HCT116 (cell line): Measurements from ENCODE around the gene MOAP1. TPM values are rescaled to one million over a fixed set of nuclear protein-coding genes. Genes with fewer than 3 reads are reported as not detected.

Experiments
- ATAC-seq: fragments of 200-7000 bp; cut with Tn5 transposase; 2 replicates; pipeline ENCODE4 v1.9.1; 2020; ENCODE audit warnings: mild to moderate bottlenecking, moderate library complexity
- BruUV-seq: library from RNA; stranded (reverse); fragments of 400-500 nt; replicated peaks from 2 replicates; lab custom pipeline; 2021; lab: Mats Ljungman, UMichigan
- CTCF ChIA-PET: fragments of 300-600 bp; sonication (Branson Sonifier 250); formaldehyde crosslinking; loops from one replicate; lab custom pipeline; 2021; ENCODE audit warnings: antibody characterized with exemption; lab: Charles Lee
- POLR2A ChIA-PET: fragments of 300-600, 350-600 bp; sonication (Branson Sonifier 250); formaldehyde crosslinking; loops from one replicate; lab custom pipeline; 2021; ENCODE audit warnings: antibody characterized with exemption; lab: Charles Lee
- RAD21 ChIA-PET, 2 experiments: fragments of 300-600 bp; sonication (Branson Sonifier 250); formaldehyde crosslinking; loops; one replicate each; lab custom pipeline; 2023; ENCODE audit warnings: low total read pairs in 2 of 2; ENCODE audit not compliant: uncharacterized antibody in 2 of 2, unreplicated experiment in 2 of 2, low non-redundant PET in 1 of 2; lab: Charles Lee
- DNase-seq: peaks from one replicate; pipeline ENCODE4 v3.0.0-alpha.2; 2010; ENCODE audit warnings: low read depth, low spot score
- H2AFZ ChIP-seq: fragments of 200-600 bp; shearing (Covaris generic), sonication (generic); 2 replicates; pipeline ENCODE4 v1.6.1; 2017; ENCODE audit warnings: low read depth, mixed run types, mixed read lengths, antibody characterized with exemption, low read length; ENCODE audit not compliant: poor library complexity, severe bottlenecking
- H3K27ac ChIP-seq: 2 replicates; pipeline ENCODE4 v1.5.1; 2012; ENCODE audit warnings: low read depth, low read length
- H3K27me3 ChIP-seq: fragments of 200-600 bp; sonication (generic); 2 replicates; pipeline ENCODE4 v1.6.1; 2016; ENCODE audit warnings: mixed run types, low read length, mixed read lengths; ENCODE audit not compliant: insufficient read depth
- H3K36me3 ChIP-seq, 2 experiments: fragments of 200-500 bp in 1 of 2; fragments of 200-600 bp in 1 of 2; sonication (Bioruptor generic) in 1 of 2; sonication (generic) in 1 of 2; 2 replicates each; pipeline versions ENCODE4 v1.5.1 to v1.6.1; 2014 to 2016; ENCODE audit warnings: low read length in 2 of 2, inconsistent platforms in 1 of 2, mixed read lengths in 1 of 2, mixed run types in 1 of 2; ENCODE audit not compliant: insufficient read depth in 2 of 2, control insufficient read depth in 1 of 2
- H3K4me1 ChIP-seq, 2 experiments: fragments of 200-600 bp in 1 of 2; sonication (generic) in 1 of 2; 2 replicates each; pipeline versions ENCODE4 v1.5.1 to v1.6.1; 2012 to 2017; ENCODE audit warnings: low read length in 2 of 2, inconsistent platforms in 1 of 2, mild to moderate bottlenecking in 1 of 2, mixed read lengths in 1 of 2, mixed run types in 1 of 2, moderate library complexity in 1 of 2; ENCODE audit not compliant: insufficient read depth in 2 of 2, control insufficient read depth in 1 of 2
- H3K4me2 ChIP-seq: fragments of 200-600 bp; sonication (generic); 2 replicates; pipeline ENCODE4 v1.6.1; 2017; ENCODE audit warnings: mixed run types, low read length, mixed read lengths
- H3K4me3 ChIP-seq, 2 experiments: fragments of 200-600 bp in 1 of 2; sonication (generic) in 1 of 2; replicated peaks in 1 of 2; 2 replicates each; pipeline ENCODE4 v1.5.1; 2011 to 2016; ENCODE audit warnings: low read length in 2 of 2, control low read depth in 1 of 2, low read depth in 1 of 2, mild to moderate bottlenecking in 1 of 2, mixed read lengths in 1 of 2, mixed run types in 1 of 2
- H3K79me2 ChIP-seq: fragments of 200-600 bp; sonication (generic); 2 replicates; pipeline ENCODE4 v1.6.1; 2017; ENCODE audit warnings: mild to moderate bottlenecking, mixed run types, low read length, moderate library complexity, mixed read lengths; ENCODE audit not compliant: insufficient read depth
- H3K9ac ChIP-seq: fragments of 200-600 bp; sonication (generic); 2 replicates; pipeline ENCODE4 v1.6.1; 2016; ENCODE audit warnings: low read length, mixed read lengths
- H3K9me2 ChIP-seq: fragments of 200-600 bp; sonication (generic), shearing (Covaris generic); 2 replicates; pipeline ENCODE4 v1.6.1; 2017; ENCODE audit warnings: mixed run types, mild to moderate bottlenecking, moderate library complexity; ENCODE audit not compliant: insufficient read depth
- H3K9me3 ChIP-seq, 2 experiments: fragments of 200-500 bp in 1 of 2; fragments of 200-600 bp in 1 of 2; sonication (Bioruptor generic) in 1 of 2; sonication (generic) in 1 of 2; 2 replicates each; pipeline ENCODE4 v1.6.1; 2014 to 2017; ENCODE audit warnings: low read length in 2 of 2, mixed read lengths in 2 of 2, inconsistent platforms in 1 of 2, low read depth in 1 of 2, mild to moderate bottlenecking in 1 of 2, mixed run types in 1 of 2, moderate library complexity in 1 of 2; ENCODE audit not compliant: control insufficient read depth in 1 of 2, insufficient read depth in 1 of 2
- H4K20me1 ChIP-seq: fragments of 200-600 bp; sonication (generic), shearing (Covaris generic); 2 replicates; pipeline ENCODE4 v1.6.1; 2017; ENCODE audit warnings: mixed run types, mild to moderate bottlenecking, moderate library complexity; ENCODE audit not compliant: insufficient read depth
- CBX3 ChIP-seq: IDR thresholded peaks from 2 replicates; pipeline ENCODE4 v1.6.1; 2012; ENCODE audit warnings: low read depth
- CEBPB ChIP-seq: IDR thresholded peaks from 2 replicates; pipeline ENCODE4 v1.6.1; 2012; ENCODE audit warnings: low read depth
- JUND ChIP-seq: IDR thresholded peaks from 2 replicates; pipeline ENCODE4 v1.6.1; 2012
- POLR2A ChIP-seq: IDR thresholded peaks from 2 replicates; pipeline ENCODE4 v1.7.0; 2011; ENCODE audit warnings: borderline replicate concordance; ENCODE audit not compliant: insufficient read depth, insufficient read length; ENCODE audit errors: extremely low read depth
- RAD21 ChIP-seq: IDR thresholded peaks from 2 replicates; pipeline ENCODE4 v1.6.1; 2012; ENCODE audit warnings: low read depth, mild to moderate bottlenecking
- SP1 ChIP-seq: IDR thresholded peaks from 2 replicates; pipeline ENCODE4 v1.6.1; 2012; ENCODE audit warnings: low read depth
- SRF ChIP-seq: IDR thresholded peaks from 2 replicates; pipeline ENCODE4 v1.6.1; 2012; ENCODE audit warnings: low read depth
- YY1 ChIP-seq: IDR thresholded peaks from 2 replicates; pipeline ENCODE4 v1.6.1; 2011; ENCODE audit warnings: low read length, low read depth, moderate library complexity, mild to moderate bottlenecking; ENCODE audit not compliant: insufficient replicate concordance; ENCODE audit errors: extremely low read depth
- ZFX ChIP-seq: fragments of 450-650 bp; IDR thresholded peaks from 2 replicates; pipeline ENCODE4 v1.6.1; 2017
- ZNF274 ChIP-seq: fragments of 200-500 bp; sonication (Bioruptor generic); IDR thresholded peaks from 2 replicates; pipeline ENCODE4 v1.6.1; 2014; ENCODE audit warnings: mild to moderate bottlenecking, low read depth, low read length, inconsistent platforms
- intact Hi-C: fragments of 100-400 bp; cut with micrococcal nuclease; formaldehyde crosslinking; loops from 2 replicates; pipeline ENCODE4 v1.10.0; 2022
- total RNA-seq: library from RNA; stranded (reverse); gene quantifications from one replicate; pipeline ENCODE4 v1.2.1, GENCODE V29; 2021; ENCODE audit not compliant: unreplicated experiment
- TF ChIP-seq, protein P1 (sequence below), 3 experiments: fragments of 200-600 bp in 1 of 3; sonication (generic) in 1 of 3; IDR thresholded peaks in 2 of 3; conservative IDR thresholded peaks in 1 of 3; 2 replicates each; pipeline ENCODE4 v1.5.1; 2012 to 2017; ENCODE audit warnings: low read depth in 2 of 3, low read length in 2 of 3, antibody characterized with exemption in 1 of 3, borderline replicate concordance in 1 of 3, control low read depth in 1 of 3, mild to moderate bottlenecking in 1 of 3, mixed read lengths in 1 of 3, mixed run types in 1 of 3, moderate library complexity in 1 of 3; ENCODE audit not compliant: insufficient read depth in 1 of 3
- TF ChIP-seq, protein P2 (sequence below): IDR thresholded peaks from 2 replicates; pipeline ENCODE4 v1.6.1; 2012
- TF ChIP-seq, protein P3 (sequence below): IDR thresholded peaks from 2 replicates; pipeline ENCODE4 v1.6.1; 2012; ENCODE audit warnings: low read depth

MOAP1 gene
- total RNA-seq, 1 experiment from 2014 or later: 14.2 TPM

DNA sequence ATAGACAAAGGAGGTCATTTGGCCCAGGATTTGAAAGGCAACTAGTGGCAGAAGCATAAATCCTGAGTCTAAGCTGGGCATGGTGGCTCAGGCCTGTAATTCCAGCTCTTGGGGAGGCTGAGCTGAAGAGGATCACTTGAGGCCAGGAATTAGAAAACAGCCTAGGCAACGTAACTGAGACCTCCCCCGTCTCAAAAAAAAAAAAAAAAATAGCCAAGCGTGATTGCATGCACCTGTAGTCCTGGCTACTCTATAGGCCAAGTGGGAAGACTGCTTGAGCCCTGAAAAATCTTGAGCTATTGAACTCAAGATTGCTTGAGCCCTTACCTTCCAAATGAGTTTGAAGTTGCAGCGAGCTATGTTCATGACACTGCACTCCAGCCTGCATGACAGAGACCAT, 14.3 kb upstream of the MOAP1 start:
- TF ChIP-seq CEBPB (no peak), JUND (no peak), CBX3 (no peak), RAD21 (no peak)
- TF ChIP-seq, protein P1, sequence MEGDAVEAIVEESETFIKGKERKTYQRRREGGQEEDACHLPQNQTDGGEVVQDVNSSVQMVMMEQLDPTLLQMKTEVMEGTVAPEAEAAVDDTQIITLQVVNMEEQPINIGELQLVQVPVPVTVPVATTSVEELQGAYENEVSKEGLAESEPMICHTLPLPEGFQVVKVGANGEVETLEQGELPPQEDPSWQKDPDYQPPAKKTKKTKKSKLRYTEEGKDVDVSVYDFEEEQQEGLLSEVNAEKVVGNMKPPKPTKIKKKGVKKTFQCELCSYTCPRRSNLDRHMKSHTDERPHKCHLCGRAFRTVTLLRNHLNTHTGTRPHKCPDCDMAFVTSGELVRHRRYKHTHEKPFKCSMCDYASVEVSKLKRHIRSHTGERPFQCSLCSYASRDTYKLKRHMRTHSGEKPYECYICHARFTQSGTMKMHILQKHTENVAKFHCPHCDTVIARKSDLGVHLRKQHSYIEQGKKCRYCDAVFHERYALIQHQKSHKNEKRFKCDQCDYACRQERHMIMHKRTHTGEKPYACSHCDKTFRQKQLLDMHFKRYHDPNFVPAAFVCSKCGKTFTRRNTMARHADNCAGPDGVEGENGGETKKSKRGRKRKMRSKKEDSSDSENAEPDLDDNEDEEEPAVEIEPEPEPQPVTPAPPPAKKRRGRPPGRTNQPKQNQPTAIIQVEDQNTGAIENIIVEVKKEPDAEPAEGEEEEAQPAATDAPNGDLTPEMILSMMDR (IDR thresholded peaks at IDR 0.05 in 2 of 3, conservative IDR thresholded peaks at IDR 0.05 in 1 of 3; ENCODE audit: borderline replicate concordance in 1 of 3, insufficient read depth in 1 of 3, low read depth in 2 of 3, low read length in 2 of 3): no peak
- no peak for ATAC-seq
- Histone ChIP-seq H3K4me2 (no peak overlapping the region), H3K9me3 (no peaks in the 10 kb centered on the region), H2AFZ (no peak overlapping the region), H3K9ac (no peak overlapping the region), H3K27ac (no peak overlapping the region), H4K20me1 (no peaks in the 10 kb centered on the region), H3K79me2 (peaks cover 16% of the 10 kb centered on the region), H3K9me2 (no peaks in the 10 kb centered on the region), H3K4me1 (peaks cover 0 to 11% of the 10 kb centered on the region in 2 experiments; a peak in 2 of 4 replicates), H3K4me3 (no peak overlapping the region), H3K36me3 (no peaks in the 10 kb centered on the region), H3K27me3 (no peaks in the 10 kb centered on the region)
- no TSS peak for BruUV-seq
- intact Hi-C loops: no loop called here
- RAD21 ChIA-PET: no interaction called here
- POLR2A ChIA-PET: no interaction called here
- CTCF ChIA-PET: interaction anchor here (1.2 kb wide), 2 partner anchors 9 to 86 kb away, joined by 3 to 6 read pairs; no protein-coding TSS in a partner anchor
- DNase-seq: no peak

DNA sequence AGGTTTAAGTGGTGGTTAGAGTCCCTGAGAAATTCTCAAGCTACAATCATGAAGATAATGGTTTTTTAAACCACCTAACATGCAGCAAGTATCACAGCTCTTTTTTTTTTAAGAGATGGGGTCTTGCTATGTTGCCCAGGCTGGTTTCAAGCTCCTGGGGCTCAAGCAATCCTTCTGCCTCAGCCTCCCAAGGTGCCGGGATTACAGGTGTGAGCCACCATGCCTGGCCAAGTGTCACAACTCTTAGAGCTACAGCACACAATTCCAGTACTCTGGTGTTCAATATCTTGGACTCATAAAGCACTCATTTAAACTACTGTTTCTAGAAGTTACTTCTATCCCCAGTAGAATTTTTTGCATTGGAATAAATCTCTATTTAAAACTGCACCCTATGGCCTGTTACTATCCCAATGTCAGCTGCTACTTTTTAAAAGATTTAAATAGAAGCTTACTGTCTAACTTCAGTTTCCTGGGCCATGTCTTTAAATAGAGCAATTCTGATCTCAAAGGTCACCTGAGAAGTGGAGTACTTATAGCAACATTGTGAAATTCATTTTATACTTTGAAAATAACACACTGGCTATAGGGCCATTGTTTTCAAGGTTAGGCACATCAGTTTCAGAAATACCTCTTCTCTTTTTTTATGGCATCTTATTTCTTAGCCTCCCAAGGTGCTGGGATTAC, 10.8 kb upstream of the MOAP1 start:
- H3K4me3 ChIP-seq: no peak overlapping the region
- BruUV-seq: no TSS peak
- H4K20me1 ChIP-seq: no peaks in the 10 kb centered on the region
- 0 out of 4 replicates have a peak, but pooled peaks cover 0 to 3% of the 10 kb centered on the region in 2 experiments for H3K36me3 ChIP-seq
- no peak overlapping the region for H3K27ac ChIP-seq
- no peak overlapping the region for H3K9ac ChIP-seq
- H3K79me2 ChIP-seq: no peaks in the 10 kb centered on the region
- intact Hi-C loops: no loop called here
- H2AFZ ChIP-seq: no peak overlapping the region
- no peaks in the 10 kb centered on the region for H3K9me3 ChIP-seq
- CTCF ChIA-PET: interaction anchor here (1.0 to 1.1 kb wide), 2 partner anchors 12 to 63 kb away, joined by 3 read pairs; no protein-coding TSS in a partner anchor
- ATAC-seq: no peak
- no peak overlapping the region for H3K4me2 ChIP-seq
- DNase-seq: no peak
- no peaks in the 10 kb centered on the region for H3K9me2 ChIP-seq
- RAD21 ChIA-PET: no interaction called here
- POLR2A ChIA-PET: interaction anchor here (1.4 kb wide), 1 partner anchor 11 kb away, joined by 3 read pairs; the partner anchor contains the start of genes GON7 and UBR7
- no peaks in the 10 kb centered on the region for H3K4me1 ChIP-seq
- no peaks in the 10 kb centered on the region for H3K27me3 ChIP-seq
- TF ChIP-seq SRF: no peak
- TF ChIP-seq ZFX: no peak
- TF ChIP-seq, protein P2, sequence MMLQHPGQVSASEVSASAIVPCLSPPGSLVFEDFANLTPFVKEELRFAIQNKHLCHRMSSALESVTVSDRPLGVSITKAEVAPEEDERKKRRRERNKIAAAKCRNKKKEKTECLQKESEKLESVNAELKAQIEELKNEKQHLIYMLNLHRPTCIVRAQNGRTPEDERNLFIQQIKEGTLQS: no peak
- no peak for TF ChIP-seq POLR2A
- TF ChIP-seq ZNF274: no peak
- TF ChIP-seq YY1: no peak
- TF ChIP-seq SP1: no peak
- no peak for TF ChIP-seq RAD21
- TF ChIP-seq, protein P3, sequence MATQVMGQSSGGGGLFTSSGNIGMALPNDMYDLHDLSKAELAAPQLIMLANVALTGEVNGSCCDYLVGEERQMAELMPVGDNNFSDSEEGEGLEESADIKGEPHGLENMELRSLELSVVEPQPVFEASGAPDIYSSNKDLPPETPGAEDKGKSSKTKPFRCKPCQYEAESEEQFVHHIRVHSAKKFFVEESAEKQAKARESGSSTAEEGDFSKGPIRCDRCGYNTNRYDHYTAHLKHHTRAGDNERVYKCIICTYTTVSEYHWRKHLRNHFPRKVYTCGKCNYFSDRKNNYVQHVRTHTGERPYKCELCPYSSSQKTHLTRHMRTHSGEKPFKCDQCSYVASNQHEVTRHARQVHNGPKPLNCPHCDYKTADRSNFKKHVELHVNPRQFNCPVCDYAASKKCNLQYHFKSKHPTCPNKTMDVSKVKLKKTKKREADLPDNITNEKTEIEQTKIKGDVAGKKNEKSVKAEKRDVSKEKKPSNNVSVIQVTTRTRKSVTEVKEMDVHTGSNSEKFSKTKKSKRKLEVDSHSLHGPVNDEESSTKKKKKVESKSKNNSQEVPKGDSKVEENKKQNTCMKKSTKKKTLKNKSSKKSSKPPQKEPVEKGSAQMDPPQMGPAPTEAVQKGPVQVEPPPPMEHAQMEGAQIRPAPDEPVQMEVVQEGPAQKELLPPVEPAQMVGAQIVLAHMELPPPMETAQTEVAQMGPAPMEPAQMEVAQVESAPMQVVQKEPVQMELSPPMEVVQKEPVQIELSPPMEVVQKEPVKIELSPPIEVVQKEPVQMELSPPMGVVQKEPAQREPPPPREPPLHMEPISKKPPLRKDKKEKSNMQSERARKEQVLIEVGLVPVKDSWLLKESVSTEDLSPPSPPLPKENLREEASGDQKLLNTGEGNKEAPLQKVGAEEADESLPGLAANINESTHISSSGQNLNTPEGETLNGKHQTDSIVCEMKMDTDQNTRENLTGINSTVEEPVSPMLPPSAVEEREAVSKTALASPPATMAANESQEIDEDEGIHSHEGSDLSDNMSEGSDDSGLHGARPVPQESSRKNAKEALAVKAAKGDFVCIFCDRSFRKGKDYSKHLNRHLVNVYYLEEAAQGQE: no peak
